Panc1 (cell line): ENCODE data around the gene MYRF. TPM values are rescaled to one million over a fixed set of nuclear protein-coding genes. Genes with fewer than 3 reads are reported as not detected.

ENCODE experiments used
- ATAC-seq: fragments of 200-7000 bp; cut with Tn5 transposase; 2 replicates; pipeline ENCODE4 v1.9.1; 2020; ENCODE audit warnings: mild to moderate bottlenecking, moderate library complexity
- BruUV-seq: library from RNA; stranded (reverse); fragments of 400-500 nt; replicated peaks from 2 replicates; lab custom pipeline; 2021; lab: Mats Ljungman, UMichigan
- CTCF ChIA-PET: fragments of 300-600 bp; sonication (Branson Sonifier 250); formaldehyde crosslinking; loops from one replicate; lab custom pipeline; 2022; ENCODE audit warnings: antibody characterized with exemption; lab: Charles Lee
- POLR2A ChIA-PET: fragments of 300-600 bp; sonication (Branson Sonifier 250); formaldehyde crosslinking; loops from one replicate; lab custom pipeline; 2022; ENCODE audit warnings: antibody characterized with exemption; lab: Charles Lee
- DNase-seq: peaks from one replicate; pipeline ENCODE4 v3.0.0-alpha.2; 2010; ENCODE audit warnings: low read depth, low spot score
- H3K27ac ChIP-seq: 2 replicates; pipeline ENCODE4 v1.5.1; 2011; ENCODE audit warnings: mild to moderate bottlenecking, low read length, inconsistent platforms
- H3K27me3 ChIP-seq: fragments of 200-500 bp; sonication (Bioruptor generic); 2 replicates; pipeline ENCODE4 v1.6.0; 2014; ENCODE audit warnings: low read length, inconsistent platforms; ENCODE audit not compliant: control insufficient read depth, insufficient read depth
- H3K36me3 ChIP-seq: fragments of 200-500 bp; sonication (Bioruptor generic); 2 replicates; pipeline ENCODE4 v1.5.1; 2014; ENCODE audit warnings: inconsistent platforms, mild to moderate bottlenecking, low read length, moderate library complexity; ENCODE audit not compliant: control insufficient read depth, insufficient read depth
- H3K4me1 ChIP-seq: 2 replicates; pipeline ENCODE4 v1.5.1; 2011; ENCODE audit warnings: inconsistent platforms, mild to moderate bottlenecking, low read length, moderate library complexity; ENCODE audit not compliant: control insufficient read depth, insufficient read depth
- H3K4me3 ChIP-seq, 2 experiments: 2 replicates each; pipeline ENCODE4 v1.5.1; 2011 to 2012; ENCODE audit warnings: low read depth in 2 of 2, low read length in 2 of 2, mild to moderate bottlenecking in 2 of 2, inconsistent platforms in 1 of 2, moderate library complexity in 1 of 2
- H3K9me3 ChIP-seq: fragments of 200-500 bp; sonication (Bioruptor generic); 2 replicates; pipeline ENCODE4 v1.5.1; 2014; ENCODE audit warnings: low read depth, mild to moderate bottlenecking, inconsistent platforms, low read length, moderate library complexity; ENCODE audit not compliant: control insufficient read depth, insufficient read depth
- POLR2AphosphoS5 ChIP-seq: IDR thresholded peaks from 2 replicates; pipeline ENCODE4 v1.6.1; 2012; ENCODE audit warnings: mild to moderate bottlenecking, low read depth, low read length, moderate library complexity
- SIN3A ChIP-seq: IDR thresholded peaks from 2 replicates; pipeline ENCODE4 v1.6.1; 2012; ENCODE audit warnings: low read depth, mild to moderate bottlenecking, low read length, moderate library complexity, borderline replicate concordance; ENCODE audit not compliant: insufficient read depth
- TCF7L2 ChIP-seq: IDR thresholded peaks from 2 replicates; pipeline ENCODE4 v1.6.1; 2011; ENCODE audit warnings: mild to moderate bottlenecking, low read depth, low read length, inconsistent platforms
- in situ Hi-C: cut with HindIII; loops from 2 replicates; pipeline ENCODE4 v1.10.0; 2016; ENCODE audit warnings: low sequenced_read_pairs, low pct_unique_long_range_greater_than_20kb
- intact Hi-C: fragments of 100-400 bp; cut with micrococcal nuclease; formaldehyde crosslinking; loops from one replicate; pipeline ENCODE4 v1.10.0; 2022; ENCODE audit not compliant: unreplicated experiment
- total RNA-seq: library from RNA; stranded (reverse); gene quantifications from one replicate; pipeline ENCODE4 v1.2.1, GENCODE V29; 2021; ENCODE audit not compliant: unreplicated experiment
- TF ChIP-seq, protein P1 (sequence below), 2 experiments: IDR thresholded peaks; 2 replicates each; pipeline ENCODE4 v1.6.1; 2011 to 2012; ENCODE audit warnings: low read depth in 2 of 2, control low read depth in 1 of 2, low read length in 1 of 2, mild to moderate bottlenecking in 1 of 2, moderate library complexity in 1 of 2; ENCODE audit not compliant: insufficient read depth in 1 of 2
- TF ChIP-seq, protein P2 (sequence below): fragments of 450-650 bp; IDR thresholded peaks from 2 replicates; pipeline ENCODE4 v1.5.1; 2017; ENCODE audit warnings: mild to moderate bottlenecking

The MYRF gene
- total RNA-seq, 1 experiment from 2014 or later, result 2.8 TPM

DNA sequence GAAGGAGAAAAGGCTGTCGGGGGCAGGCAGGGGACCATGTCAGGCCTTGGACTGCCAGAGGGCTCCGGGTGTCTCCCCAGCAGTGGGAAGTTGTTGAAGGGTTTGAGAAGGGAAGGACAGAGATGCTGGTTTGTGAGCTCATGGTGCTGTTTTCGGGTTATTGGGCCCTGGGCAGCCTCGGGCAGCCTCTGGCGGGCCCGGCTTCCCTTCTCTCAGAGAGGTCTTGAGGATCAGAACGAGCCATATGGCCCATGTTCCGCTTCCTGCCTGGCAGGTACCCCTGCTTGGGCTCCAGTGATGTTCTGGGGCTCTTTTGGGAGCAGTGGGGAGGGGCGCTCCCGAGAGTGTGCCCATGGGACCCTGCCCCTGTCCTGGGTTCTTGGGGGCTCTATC is 9.8 kb downstream of the MYRF start:
- H3K4me1 ChIP-seq, result peaks cover 7% of the 10 kb centered on the region
- no TSS peak for BruUV-seq
- H3K36me3 ChIP-seq, result no peaks in the 10 kb centered on the region
- intact Hi-C loops (no loop called here), in situ Hi-C loops (no loop called here)
- H3K27ac ChIP-seq, result no peak overlapping the region
- ChIA-PET POLR2A (no interaction called here), CTCF (interaction anchor here (1.0 kb wide), 1 partner anchor 24 kb away, joined by 3 read pairs; no protein-coding TSS in a partner anchor)
- no peak overlapping the region for H3K4me3 ChIP-seq
- ATAC-seq, result no peak
- TF ChIP-seq TCF7L2 (no peak), SIN3A (no peak), POLR2AphosphoS5 (no peak)
- TF ChIP-seq, protein P1, sequence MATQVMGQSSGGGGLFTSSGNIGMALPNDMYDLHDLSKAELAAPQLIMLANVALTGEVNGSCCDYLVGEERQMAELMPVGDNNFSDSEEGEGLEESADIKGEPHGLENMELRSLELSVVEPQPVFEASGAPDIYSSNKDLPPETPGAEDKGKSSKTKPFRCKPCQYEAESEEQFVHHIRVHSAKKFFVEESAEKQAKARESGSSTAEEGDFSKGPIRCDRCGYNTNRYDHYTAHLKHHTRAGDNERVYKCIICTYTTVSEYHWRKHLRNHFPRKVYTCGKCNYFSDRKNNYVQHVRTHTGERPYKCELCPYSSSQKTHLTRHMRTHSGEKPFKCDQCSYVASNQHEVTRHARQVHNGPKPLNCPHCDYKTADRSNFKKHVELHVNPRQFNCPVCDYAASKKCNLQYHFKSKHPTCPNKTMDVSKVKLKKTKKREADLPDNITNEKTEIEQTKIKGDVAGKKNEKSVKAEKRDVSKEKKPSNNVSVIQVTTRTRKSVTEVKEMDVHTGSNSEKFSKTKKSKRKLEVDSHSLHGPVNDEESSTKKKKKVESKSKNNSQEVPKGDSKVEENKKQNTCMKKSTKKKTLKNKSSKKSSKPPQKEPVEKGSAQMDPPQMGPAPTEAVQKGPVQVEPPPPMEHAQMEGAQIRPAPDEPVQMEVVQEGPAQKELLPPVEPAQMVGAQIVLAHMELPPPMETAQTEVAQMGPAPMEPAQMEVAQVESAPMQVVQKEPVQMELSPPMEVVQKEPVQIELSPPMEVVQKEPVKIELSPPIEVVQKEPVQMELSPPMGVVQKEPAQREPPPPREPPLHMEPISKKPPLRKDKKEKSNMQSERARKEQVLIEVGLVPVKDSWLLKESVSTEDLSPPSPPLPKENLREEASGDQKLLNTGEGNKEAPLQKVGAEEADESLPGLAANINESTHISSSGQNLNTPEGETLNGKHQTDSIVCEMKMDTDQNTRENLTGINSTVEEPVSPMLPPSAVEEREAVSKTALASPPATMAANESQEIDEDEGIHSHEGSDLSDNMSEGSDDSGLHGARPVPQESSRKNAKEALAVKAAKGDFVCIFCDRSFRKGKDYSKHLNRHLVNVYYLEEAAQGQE (IDR thresholded peaks at IDR 0.05; ENCODE audit: insufficient read depth in 1 of 2, low read depth in 2 of 2, low read length in 1 of 2), result no peak
- TF ChIP-seq, protein P2, sequence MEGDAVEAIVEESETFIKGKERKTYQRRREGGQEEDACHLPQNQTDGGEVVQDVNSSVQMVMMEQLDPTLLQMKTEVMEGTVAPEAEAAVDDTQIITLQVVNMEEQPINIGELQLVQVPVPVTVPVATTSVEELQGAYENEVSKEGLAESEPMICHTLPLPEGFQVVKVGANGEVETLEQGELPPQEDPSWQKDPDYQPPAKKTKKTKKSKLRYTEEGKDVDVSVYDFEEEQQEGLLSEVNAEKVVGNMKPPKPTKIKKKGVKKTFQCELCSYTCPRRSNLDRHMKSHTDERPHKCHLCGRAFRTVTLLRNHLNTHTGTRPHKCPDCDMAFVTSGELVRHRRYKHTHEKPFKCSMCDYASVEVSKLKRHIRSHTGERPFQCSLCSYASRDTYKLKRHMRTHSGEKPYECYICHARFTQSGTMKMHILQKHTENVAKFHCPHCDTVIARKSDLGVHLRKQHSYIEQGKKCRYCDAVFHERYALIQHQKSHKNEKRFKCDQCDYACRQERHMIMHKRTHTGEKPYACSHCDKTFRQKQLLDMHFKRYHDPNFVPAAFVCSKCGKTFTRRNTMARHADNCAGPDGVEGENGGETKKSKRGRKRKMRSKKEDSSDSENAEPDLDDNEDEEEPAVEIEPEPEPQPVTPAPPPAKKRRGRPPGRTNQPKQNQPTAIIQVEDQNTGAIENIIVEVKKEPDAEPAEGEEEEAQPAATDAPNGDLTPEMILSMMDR, result no peak
- DNase-seq, result no peak
- H3K9me3 ChIP-seq, result no peaks in the 10 kb centered on the region
- H3K27me3 ChIP-seq, result no peaks in the 10 kb centered on the region

DNA sequence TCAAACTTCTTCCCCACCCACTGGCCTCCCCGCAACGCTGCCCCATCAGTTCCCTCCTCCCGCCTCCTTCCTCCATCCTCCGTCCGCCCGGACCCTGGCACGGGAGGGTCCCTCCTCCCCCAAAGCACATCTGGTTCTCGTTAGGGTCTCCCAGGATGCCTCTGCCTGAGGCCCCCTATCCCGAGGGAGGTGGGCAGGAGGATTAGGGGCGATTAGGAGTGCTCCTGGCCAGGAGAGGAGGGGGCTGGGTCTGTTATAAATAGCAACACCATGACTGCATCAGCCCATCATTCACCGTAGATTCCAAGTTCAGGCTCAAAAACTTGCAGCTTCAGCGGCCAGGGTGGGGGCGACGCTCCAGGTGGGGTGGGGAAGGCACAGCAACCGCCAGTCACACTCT is 10.4 kb downstream of the MYRF start:
- intact Hi-C loops, result no loop called here
- TF ChIP-seq POLR2AphosphoS5 (no peak), TCF7L2 (no peak), SIN3A (no peak)
- TF ChIP-seq, protein P1 (IDR thresholded peaks at IDR 0.05; ENCODE audit: insufficient read depth in 1 of 2, low read depth in 2 of 2, low read length in 1 of 2), result no peak
- TF ChIP-seq, protein P2, result no peak
- ATAC-seq, result no peak

More for the DNA sequence above, 10.4 kb downstream of the MYRF start:
- H3K36me3 ChIP-seq, result no peaks in the 10 kb centered on the region
- no peak overlapping the region for H3K4me3 ChIP-seq
- in situ Hi-C loops, result no loop called here
- H3K9me3 ChIP-seq, result no peaks in the 10 kb centered on the region
- H3K27me3 ChIP-seq, result no peaks in the 10 kb centered on the region
- H3K27ac ChIP-seq, result no peak overlapping the region
- BruUV-seq, result no TSS peak
- H3K4me1 ChIP-seq, result peaks cover 7% of the 10 kb centered on the region
- ChIA-PET CTCF (interaction anchor here (1.0 kb wide), 1 partner anchor 24 kb away, joined by 3 read pairs; no protein-coding TSS in a partner anchor), POLR2A (no interaction called here)
- no peak for DNase-seq
